Measurements from ENCODE around the gene ARHGEF11.
"Not testable (repeated sequence)": the region's sequence is repeated elsewhere in the genome, so short reads cannot be mapped to it uniquely, and the experiment has no call there.

ARHGEF11 gene

DNA sequence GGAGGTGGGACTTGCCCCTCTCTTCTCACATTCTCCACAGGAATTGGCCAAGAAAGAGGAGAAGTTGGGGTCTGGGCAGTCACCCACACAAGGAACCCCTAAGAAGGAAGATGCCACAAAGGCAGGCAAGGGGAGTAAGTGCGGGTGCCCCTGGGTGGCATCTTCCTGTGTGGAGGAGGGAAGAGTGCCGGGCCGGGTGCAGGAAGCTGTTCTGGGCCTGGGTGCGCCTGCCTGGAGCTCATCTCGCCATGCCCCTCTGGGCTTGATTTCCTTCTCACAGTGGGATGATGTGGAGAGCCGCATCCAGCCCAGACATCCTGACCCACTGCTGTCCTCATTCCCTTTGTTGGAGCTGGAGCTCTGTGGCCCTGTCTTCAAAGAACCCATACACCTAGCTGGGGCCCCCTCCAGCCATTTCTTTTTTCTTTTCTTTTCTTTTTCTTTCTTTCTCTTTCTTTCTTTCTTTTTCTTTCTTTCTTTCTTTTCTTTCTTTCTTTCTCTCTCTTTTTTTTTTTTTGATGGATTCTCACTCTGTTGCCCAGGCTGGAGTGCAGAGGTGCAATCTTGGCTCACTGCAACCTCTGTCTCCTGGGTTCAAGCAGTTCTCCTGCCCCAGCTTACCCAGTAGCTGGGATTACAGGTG is 115.8 kb downstream of the ARHGEF11 start:
- DNase-seq (ENCODE audit: low read depth): no peak

DNA sequence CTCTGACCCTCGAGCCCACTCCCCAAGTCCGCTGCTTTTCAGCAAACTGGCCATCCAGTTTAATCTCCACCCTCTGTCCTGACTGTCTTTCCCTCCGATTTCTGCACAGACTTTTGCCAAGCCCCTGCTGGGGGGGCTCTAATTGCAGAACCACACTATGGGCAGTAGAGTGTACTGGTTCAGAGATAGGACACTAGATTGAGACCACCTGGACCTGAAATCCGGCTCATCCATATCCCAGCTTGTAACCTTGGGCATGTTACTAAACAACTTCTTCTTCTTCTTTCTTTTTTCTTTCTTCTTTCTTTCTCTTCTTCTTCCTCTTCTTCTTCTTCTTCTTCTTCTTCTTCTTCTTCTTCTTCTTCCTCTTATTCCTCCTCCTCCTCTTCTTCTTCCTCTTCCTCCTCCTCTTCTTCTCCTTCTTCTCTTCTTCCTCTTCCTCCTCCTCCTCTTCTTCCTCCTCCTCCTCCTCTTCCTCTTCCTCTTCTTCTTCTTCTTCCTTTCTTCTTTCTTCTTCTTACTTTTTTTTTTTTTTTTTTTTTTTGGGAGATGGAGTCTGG is 117.4 kb downstream of the ARHGEF11 start:
- no peak for DNase-seq (ENCODE audit: low read depth)

- peak; percentile 40 for DNase-seq (ENCODE audit: low read depth)
Observed at GRCh38 chr1:156927215-156928042, 118.1 kb downstream of the ARHGEF11 start.

DNA sequence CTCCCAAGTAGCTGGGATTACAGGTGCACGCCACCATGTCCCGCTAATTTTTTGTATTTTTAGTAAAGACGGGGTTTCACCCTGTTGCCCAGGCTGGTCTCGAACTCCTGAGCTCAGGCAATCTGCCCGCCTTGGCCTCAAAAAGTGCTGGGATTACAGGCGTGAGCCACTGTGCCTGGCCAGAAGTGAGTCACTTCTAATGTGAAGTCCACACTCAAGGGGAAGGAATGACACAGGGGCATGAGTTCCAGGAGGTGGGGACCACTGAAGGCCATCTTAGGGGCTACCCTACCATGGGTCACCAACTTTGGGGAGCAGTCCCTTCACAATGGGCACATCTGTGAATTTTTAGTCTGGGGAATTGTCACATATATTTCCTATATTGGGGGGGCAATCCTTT is 118.8 kb downstream of the ARHGEF11 start:
- not testable (repeated sequence) for DNase-seq (ENCODE audit: low read depth)

- no peak for DNase-seq (ENCODE audit: low read depth)
Observed at GRCh38 chr1:156926175-156926574, 119.4 kb downstream of the ARHGEF11 start.

- no peak for DNase-seq (ENCODE audit: low read depth)
Observed at GRCh38 chr1:156925154-156926010, 120.2 kb downstream of the ARHGEF11 start.

GRCh38 chr1:156924478-156925153 is 120.9 kb downstream of the ARHGEF11 start:
- DNase-seq (ENCODE audit: low read depth): no peak

DNA sequence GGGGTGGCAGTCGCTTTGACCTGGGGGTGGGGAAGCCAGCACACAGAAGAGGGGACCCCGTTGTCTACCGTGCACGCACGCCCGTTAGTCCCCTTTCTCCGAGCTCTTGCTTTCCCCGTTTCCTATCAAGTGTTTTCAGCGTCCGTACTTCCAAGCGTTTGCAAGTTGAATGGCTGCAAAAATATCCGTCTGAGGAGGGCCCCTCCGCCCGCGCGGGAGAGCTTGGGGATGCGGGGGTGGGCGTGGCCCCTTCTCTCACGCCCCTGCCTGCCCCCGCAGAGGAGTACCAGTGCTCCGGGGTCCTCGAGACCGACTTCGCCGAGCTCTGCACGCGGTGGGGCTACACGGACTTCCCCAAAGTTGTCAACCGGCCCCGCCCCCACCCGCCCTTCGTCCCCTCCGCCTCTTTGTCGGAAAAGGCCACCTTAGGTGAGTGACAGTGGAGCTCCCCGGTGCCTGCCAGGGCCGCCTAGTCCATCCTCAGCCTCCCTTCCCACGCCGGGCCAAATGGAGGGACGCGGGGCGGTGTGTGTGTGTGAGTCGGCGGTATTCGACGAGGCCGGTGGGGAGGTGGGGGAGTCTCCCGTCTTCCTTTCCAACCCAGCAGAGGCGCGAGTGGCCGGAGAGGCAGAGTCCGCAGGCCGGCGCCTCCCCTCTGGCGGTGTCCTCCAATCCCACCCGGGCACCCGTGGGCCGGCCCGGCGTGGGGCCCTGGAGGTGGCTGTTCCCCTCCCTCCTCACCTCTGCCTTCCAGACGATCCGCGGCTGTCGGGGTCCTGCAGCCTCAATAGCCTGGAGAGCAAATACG is 121.7 kb downstream of the ARHGEF11 start:
- no peak for DNase-seq (ENCODE audit: low read depth)

DNA sequence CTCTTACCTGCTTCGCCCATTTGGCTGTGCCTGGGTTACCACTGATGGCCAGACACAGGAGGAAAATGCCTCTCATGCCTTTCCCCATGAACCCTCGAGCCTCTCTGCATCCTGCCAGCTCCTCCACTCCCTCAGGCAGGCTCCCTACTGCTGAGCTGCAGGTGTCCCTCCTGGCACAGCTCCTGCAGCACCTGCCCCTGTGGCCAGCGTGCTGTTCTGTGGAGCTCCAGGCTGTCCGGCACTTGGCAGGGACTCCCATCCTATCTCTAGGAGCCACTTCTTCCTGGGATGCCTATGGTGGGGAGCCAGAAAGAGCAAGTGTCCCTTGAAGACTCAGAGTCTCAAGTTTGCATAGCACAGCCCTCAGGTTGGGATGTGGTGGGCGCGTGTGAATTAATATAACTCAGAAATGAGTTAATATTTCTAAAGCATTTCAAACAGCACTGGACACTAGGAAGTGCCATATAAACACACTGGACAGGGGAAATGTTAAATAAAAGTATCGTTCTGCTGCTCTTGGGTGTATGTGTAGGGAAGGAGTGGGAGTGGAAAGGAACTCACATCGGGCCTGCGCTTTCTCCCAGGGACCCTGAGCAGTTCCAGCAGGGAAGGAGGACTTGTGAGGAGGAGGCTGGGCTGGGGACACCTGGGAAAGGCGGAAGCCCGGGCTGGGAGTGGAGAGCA is 122.4 kb downstream of the ARHGEF11 start:
- no peak for DNase-seq (ENCODE audit: low read depth)

DNA sequence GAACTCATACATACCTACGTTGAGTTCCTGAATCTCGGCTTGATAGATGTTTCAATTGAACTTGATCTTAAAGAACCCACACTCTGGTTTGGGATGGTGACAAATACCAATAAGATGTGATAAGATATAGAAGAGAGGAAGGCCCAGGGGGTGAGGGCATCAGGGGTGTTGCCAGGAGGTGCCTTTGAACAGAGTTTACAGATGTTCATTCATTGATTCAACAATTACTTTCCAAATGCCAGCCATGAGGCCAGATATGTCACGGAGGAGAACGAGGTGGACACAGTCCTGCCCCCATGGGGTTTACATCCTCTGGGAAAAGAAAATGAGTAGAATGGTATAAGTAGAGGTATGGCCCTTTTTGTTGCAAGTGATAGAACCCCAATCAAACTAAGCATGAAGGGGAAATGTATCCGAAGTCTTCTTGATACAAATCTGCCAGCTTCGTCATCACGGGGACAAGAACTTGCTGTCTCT is 124.5 kb downstream of the ARHGEF11 start:
- no peak for DNase-seq (ENCODE audit: low read depth)

- peak; percentile 51 for DNase-seq (ENCODE audit: low read depth)
Observed at GRCh38 chr1:156920233-156921052, 125.1 kb downstream of the ARHGEF11 start, which contains the start of gene LRRC71. Gene LRRC71 (plus strand): TSS chr1:156920632. CDS start chr1:156920804, 172 bp downstream.

DNA sequence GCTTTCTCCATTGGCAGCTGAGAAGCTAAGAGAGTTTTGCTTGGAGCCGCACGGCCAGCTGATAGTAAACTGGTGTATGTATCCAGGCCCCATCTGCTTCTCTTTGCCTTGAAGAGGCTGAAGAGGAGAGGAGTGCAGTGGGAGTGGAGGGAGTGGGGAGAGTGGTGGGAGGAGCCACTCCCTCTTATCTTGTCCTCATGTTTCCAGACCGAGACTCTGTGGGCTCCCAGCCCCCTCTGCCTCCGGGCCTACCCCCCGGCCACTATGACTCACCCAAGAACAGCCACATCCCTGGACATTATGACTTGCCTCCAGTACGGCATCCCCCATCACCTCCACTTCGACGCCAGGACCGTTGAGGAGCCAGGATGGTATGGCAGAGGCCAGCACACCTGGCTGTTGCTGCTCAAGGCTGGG is 131.1 kb downstream of the ARHGEF11 start:
- DNase-seq (ENCODE audit: low read depth): no peak

- no peak for DNase-seq (ENCODE audit: low read depth)
Observed at GRCh38 chr1:156913809-156914387, 131.6 kb downstream of the ARHGEF11 start.

DNA sequence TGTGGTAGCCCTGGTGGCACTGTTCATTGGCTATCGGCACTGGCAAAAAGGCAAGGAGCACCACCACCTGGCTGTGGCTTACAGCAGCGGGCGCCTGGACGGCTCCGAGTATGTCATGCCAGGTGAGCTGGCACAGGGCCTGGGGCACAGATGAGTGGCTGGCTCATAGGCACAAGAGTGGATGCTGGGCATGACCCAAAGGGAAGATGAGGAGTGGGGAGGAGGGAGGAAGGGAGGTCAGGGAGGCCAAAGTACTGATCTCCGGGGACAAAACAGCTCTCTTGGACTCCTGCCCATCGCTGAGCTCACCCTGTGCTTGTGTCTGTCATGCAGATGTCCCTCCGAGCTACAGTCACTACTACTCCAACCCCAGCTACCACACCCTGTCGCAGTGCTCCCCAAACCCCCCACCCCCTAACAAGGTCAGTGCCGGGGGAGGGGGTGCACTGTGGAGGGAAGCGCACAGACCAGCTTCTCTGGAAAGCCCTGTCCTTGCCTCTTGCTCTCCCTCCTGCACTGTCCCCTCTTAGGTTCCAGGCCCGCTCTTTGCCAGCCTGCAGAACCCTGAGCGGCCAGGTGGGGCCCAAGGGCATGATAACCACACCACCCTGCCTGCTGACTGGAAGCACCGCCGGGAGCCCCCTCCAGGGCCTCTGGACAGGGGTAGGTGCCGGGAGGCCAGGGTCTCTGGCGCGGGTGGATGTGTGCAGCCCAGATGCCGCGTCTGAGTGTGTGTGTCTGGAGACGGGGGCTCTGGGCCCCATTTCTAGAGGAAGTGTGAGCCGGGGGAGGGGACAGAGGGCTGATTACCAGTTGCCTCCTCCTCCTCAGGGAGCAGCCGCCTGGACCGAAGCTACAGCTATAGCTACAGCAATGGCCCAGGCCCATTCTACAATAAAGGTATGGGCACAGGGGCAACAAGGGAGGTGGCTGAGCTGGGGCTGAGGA is 132.4 kb downstream of the ARHGEF11 start:
- no peak for DNase-seq (ENCODE audit: low read depth)

- no peak for DNase-seq (ENCODE audit: low read depth)
Observed at GRCh38 chr1:156912310-156912709, 133.2 kb downstream of the ARHGEF11 start.

DNA sequence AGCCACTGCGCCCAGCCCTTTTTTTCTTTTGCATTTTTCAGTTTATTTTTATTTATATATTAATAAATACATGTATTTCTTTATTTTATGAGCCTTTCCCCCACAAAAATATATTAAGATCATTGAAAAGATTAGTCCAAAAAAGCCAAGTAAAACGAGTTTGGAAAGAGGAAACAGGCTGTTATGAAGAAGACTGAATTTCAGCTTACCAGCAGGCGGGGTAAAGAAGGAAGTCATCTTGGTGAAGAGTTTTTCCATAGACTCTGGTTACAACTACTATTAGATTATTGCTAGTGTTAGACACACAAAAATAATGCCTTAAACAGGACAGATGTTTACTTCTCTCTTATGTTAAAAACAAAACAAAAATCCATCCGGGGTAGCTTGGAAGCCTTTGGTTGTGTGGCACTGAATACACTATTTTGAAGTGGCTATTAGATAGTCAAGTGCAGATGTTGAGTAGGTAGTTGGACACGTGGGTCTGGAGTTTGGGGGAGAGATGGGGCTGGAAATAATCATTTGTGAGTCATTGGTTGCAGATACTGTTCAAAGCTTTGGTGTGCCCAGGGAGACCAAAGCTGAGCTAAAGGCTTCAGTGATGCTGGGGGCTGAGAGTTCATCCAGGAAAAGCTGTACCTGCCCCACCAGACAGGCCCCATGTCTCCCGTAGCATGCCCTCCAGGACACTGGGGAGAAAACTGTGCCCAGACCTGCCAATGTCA is 133.8 kb downstream of the ARHGEF11 start:
- no peak for DNase-seq (ENCODE audit: low read depth)

DNA sequence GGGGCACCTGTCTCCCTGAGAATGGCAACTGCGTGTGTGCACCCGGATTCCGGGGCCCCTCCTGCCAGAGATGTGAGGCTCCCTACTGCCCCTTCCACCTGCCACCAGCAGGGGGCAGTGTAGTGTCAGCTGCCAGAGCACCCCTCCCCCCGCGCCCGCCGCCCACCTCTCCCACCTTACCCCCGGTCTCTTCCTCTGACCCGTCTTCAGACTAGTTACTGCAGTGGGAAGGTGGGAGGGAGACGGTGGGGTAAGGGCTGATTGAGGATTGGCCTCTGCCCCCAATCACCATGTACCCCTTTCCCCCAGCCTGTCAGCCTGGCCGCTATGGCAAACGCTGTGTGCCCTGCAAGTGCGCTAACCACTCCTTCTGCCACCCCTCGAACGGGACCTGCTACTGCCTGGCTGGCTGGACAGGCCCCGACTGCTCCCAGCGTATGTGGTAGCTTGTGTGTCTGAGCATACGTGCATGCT is 135.2 kb downstream of the ARHGEF11 start:
- DNase-seq (ENCODE audit: low read depth): no peak
